HFFc6 (cell line): ENCODE results near the gene PKHD1. TPM values are rescaled to one million over a fixed set of nuclear protein-coding genes. Genes with fewer than 3 reads are reported as not detected.

ENCODE experiments used
- DNase-seq: peaks from one replicate; pipeline ENCODE4 v3.0.0-alpha.2; 2018
- H3K27ac Mint-ChIP-seq: 2 replicates; pipeline ENCODE4 v1.8.0; 2020; ENCODE audit warnings: mild to moderate bottlenecking, mixed read lengths
- H3K27me3 Mint-ChIP-seq: 2 replicates; pipeline ENCODE4 v1.8.0; 2021; ENCODE audit warnings: mild to moderate bottlenecking, moderate library complexity, mixed read lengths; ENCODE audit not compliant: insufficient read depth
- H3K36me3 Mint-ChIP-seq: 2 replicates; pipeline ENCODE4 v1.8.0; 2021; ENCODE audit warnings: low read depth, mixed read lengths
- H3K4me1 Mint-ChIP-seq: 2 replicates; pipeline ENCODE4 v1.8.0; 2020; ENCODE audit warnings: low read depth, mixed read lengths
- H3K4me3 Mint-ChIP-seq: 2 replicates; pipeline ENCODE4 v1.8.0; 2020; ENCODE audit warnings: mild to moderate bottlenecking, moderate library complexity, mixed read lengths
- H3K9me3 Mint-ChIP-seq: 2 replicates; pipeline ENCODE4 v1.8.0; 2020; ENCODE audit warnings: mild to moderate bottlenecking, mixed read lengths
- CTCF ChIP-seq: fragments of 200-600 bp; sonication (generic); IDR thresholded peaks from 2 replicates; pipeline ENCODE4 v1.5.0; 2021; ENCODE audit warnings: antibody characterized with exemption, mild to moderate bottlenecking
- total RNA-seq, 6 experiments: library from RNA; stranded (reverse); fragmentation: NEBNext Ultra II Directional; extraction: Animal tissue kit (Norgen Biotek cat#: 25700); gene quantifications; 2 replicates in 1 of 6; 3 replicates in 5 of 6; pipeline ENCODE4 v1.2.3, GENCODE V29; 2021

Gene PKHD1
- total RNA-seq, 6 experiments from 2014 or later: not detected

- Mint-ChIP-seq H3K27me3 (peaks cover 2% of the 10 kb centered on the region), H3K36me3 (no peaks in the 10 kb centered on the region), H3K9me3 (no peaks in the 10 kb centered on the region), H3K4me3 (no peak overlapping the region), H3K27ac (no peak overlapping the region), H3K4me1 (no peaks in the 10 kb centered on the region)
- no peak for DNase-seq
- no peak for TF ChIP-seq CTCF
Measured at GRCh38 chr6:52024451-52025068, 62.9 kb downstream of the PKHD1 start.

GRCh38 chr6:52022675-52023074, 64.7 kb downstream of the PKHD1 start:
- TF ChIP-seq CTCF: no peak
- H3K4me1 Mint-ChIP-seq: no peaks in the 10 kb centered on the region
- H3K4me3 Mint-ChIP-seq: no peak overlapping the region
- peaks cover 2% of the 10 kb centered on the region; the same call in 1 of the 2 replicates for H3K27me3 Mint-ChIP-seq
- DNase-seq: no peak
- H3K9me3 Mint-ChIP-seq: no peaks in the 10 kb centered on the region
- H3K36me3 Mint-ChIP-seq: no peaks in the 10 kb centered on the region
- H3K27ac Mint-ChIP-seq: no peak overlapping the region

DNA sequence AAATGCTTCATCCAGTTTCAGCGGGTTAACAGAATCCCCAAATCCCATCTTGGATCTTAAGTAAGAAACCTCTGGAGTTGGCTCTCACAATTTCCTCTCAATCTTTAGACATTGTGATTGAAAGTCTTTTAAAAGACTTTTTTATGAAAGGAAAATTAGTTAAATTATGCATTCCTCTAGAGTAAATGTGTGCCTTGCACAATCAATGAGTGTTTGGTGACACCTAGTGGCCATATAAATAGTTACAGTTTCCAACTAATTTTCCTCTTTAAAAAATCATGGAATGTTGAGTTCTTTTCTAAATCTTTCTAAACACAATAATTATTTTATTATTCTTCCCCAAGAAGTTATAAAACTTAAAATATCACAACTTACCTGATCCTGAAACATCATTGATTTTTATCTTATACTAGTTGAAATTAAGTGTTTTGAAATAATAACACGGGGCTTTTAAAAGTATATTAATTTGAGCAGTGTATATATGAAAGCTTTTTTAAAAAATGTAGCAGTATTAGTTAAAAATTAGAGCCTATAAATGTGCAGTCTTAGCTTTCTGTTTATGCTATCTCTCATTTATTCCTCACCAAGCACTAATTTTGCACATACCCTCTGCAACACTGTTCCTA, 66.4 kb downstream of the PKHD1 start:
- no peaks in the 10 kb centered on the region for H3K9me3 Mint-ChIP-seq
- no peak overlapping the region for H3K4me3 Mint-ChIP-seq
- H3K4me1 Mint-ChIP-seq: no peaks in the 10 kb centered on the region
- peaks cover 2% of the 10 kb centered on the region; the same call in 1 of the 2 replicates for H3K27me3 Mint-ChIP-seq
- H3K27ac Mint-ChIP-seq: no peak overlapping the region
- no peaks in the 10 kb centered on the region for H3K36me3 Mint-ChIP-seq
- DNase-seq: peak; percentile 26
- TF ChIP-seq CTCF: peak; percentile 95

- Mint-ChIP-seq H3K4me1 (no peaks in the 10 kb centered on the region), H3K9me3 (no peaks in the 10 kb centered on the region), H3K27me3 (peaks cover 2% of the 10 kb centered on the region; the same call in 1 of the 2 replicates), H3K4me3 (no peak overlapping the region), H3K36me3 (no peaks in the 10 kb centered on the region), H3K27ac (no peak overlapping the region)
- DNase-seq: no peak
- TF ChIP-seq CTCF: no peak
Measured at GRCh38 chr6:52019881-52020280, 67.5 kb downstream of the PKHD1 start.

GRCh38 chr6:52019092-52019491, 68.3 kb downstream of the PKHD1 start:
- H3K4me3 Mint-ChIP-seq: no peak overlapping the region
- DNase-seq: no peak
- TF ChIP-seq CTCF: no peak
- H3K36me3 Mint-ChIP-seq: no peaks in the 10 kb centered on the region
- no peaks in the 10 kb centered on the region for H3K9me3 Mint-ChIP-seq
- no peak overlapping the region for H3K27ac Mint-ChIP-seq
- H3K4me1 Mint-ChIP-seq: no peaks in the 10 kb centered on the region
- H3K27me3 Mint-ChIP-seq: peaks cover 2% of the 10 kb centered on the region; the same call in 1 of the 2 replicates
